PC-3 (cell line): Measurements from ENCODE around the gene ACOXL. TPM values are rescaled to one million over a fixed set of nuclear protein-coding genes. Genes with fewer than 3 reads are reported as not detected.

ENCODE experiments used
- ATAC-seq: fragments of 200-7000 bp; cut with Tn5 transposase; 2 replicates; pipeline ENCODE4 v1.9.1; 2020; ENCODE audit warnings: mild to moderate bottlenecking, moderate library complexity
- BruUV-seq: library from RNA; stranded (reverse); fragments of 400-500 nt; replicated peaks from 2 replicates; lab custom pipeline; 2021; lab: Mats Ljungman, UMichigan
- CTCF ChIA-PET: fragments of 300-600 bp; sonication (Branson Sonifier 250); formaldehyde crosslinking; loops from one replicate; lab custom pipeline; 2022; ENCODE audit warnings: antibody characterized with exemption; lab: Charles Lee
- POLR2A ChIA-PET: fragments of 300-600 bp; sonication (Branson Sonifier 250); formaldehyde crosslinking; loops from one replicate; lab custom pipeline; 2022; ENCODE audit warnings: antibody characterized with exemption; ENCODE audit not compliant: unreplicated experiment; lab: Charles Lee
- DNase-seq: peaks from one replicate; pipeline ENCODE4 v3.0.0-alpha.2; 2015
- H2AFZ ChIP-seq: fragments of 300-600 bp; sonication (generic); 2 replicates; pipeline ENCODE4 v1.6.0; 2016; ENCODE audit warnings: antibody characterized with exemption, low read length
- H3F3A ChIP-seq: fragments of 300-600 bp; sonication (generic); one replicate; pipeline ENCODE4 v1.6.0; 2017; ENCODE audit warnings: antibody characterized with exemption, low read length, control low read depth, mild to moderate bottlenecking; ENCODE audit not compliant: unreplicated experiment
- H3K27ac ChIP-seq: fragments of 300-600 bp; sonication (generic); 2 replicates; pipeline ENCODE4 v1.5.1; 2016; ENCODE audit warnings: mild to moderate bottlenecking, low read length
- H3K27me3 ChIP-seq: fragments of 300-600 bp; sonication (generic); 2 replicates; pipeline ENCODE4 v1.6.1; 2016; ENCODE audit warnings: low read length, mixed read lengths
- H3K36me3 ChIP-seq: fragments of 300-600 bp; sonication (generic); 2 replicates; pipeline ENCODE4 v1.6.1; 2016; ENCODE audit warnings: low read depth, mixed run types, low read length, mixed read lengths
- H3K4me1 ChIP-seq: fragments of 300-600 bp; sonication (generic); 2 replicates; pipeline ENCODE4 v1.5.1; 2016; ENCODE audit warnings: low read length; ENCODE audit not compliant: insufficient read depth
- H3K4me2 ChIP-seq: fragments of 300-600 bp; sonication (generic); 2 replicates; pipeline ENCODE4 v1.6.0; 2016; ENCODE audit warnings: low read length
- H3K4me3 ChIP-seq: fragments of 300-600 bp; sonication (generic); 2 replicates; pipeline ENCODE4 v1.5.1; 2016; ENCODE audit warnings: mild to moderate bottlenecking, low read length, mixed read lengths
- H3K79me2 ChIP-seq: fragments of 300-600 bp; sonication (generic); 2 replicates; pipeline ENCODE4 v1.6.1; 2017; ENCODE audit warnings: low read length, mixed read lengths
- H3K9ac ChIP-seq: fragments of 300-600 bp; sonication (generic); 2 replicates; pipeline ENCODE4 v1.6.0; 2016; ENCODE audit warnings: mild to moderate bottlenecking, low read length
- H3K9me2 ChIP-seq: fragments of 300-600 bp; sonication (generic); replicated peaks from 2 replicates; pipeline ENCODE4 v1.6.1; 2016; ENCODE audit warnings: mixed run types, low read length, mixed read lengths
- H3K9me3 ChIP-seq: fragments of 300-600 bp; sonication (generic); 2 replicates; pipeline ENCODE4 v1.6.1; 2016; ENCODE audit warnings: low read length, mixed read lengths
- H4K20me1 ChIP-seq: fragments of 300-600 bp; sonication (generic); 2 replicates; pipeline ENCODE4 v1.6.1; 2016; ENCODE audit warnings: low read length, mixed read lengths
- EZH2 ChIP-seq: fragments of 300-600 bp; sonication (generic); IDR thresholded peaks from one replicate; pipeline ENCODE4 v1.6.1; 2017; ENCODE audit warnings: antibody characterized with exemption, mild to moderate bottlenecking, low read length; ENCODE audit not compliant: unreplicated experiment
- EZH2phosphoT487 ChIP-seq: fragments of 300-600 bp; sonication (generic); IDR thresholded peaks from 2 replicates; pipeline ENCODE4 v1.6.1; 2018; ENCODE audit warnings: mild to moderate bottlenecking, antibody characterized with exemption, low read length, borderline replicate concordance
- intact Hi-C: fragments of 100-400 bp; cut with micrococcal nuclease; formaldehyde crosslinking; loops from 2 replicates; pipeline ENCODE4 v1.9.0; 2023
- total RNA-seq: library from RNA; depleted of rRNA; stranded (reverse); fragments of >200 nt; gene quantifications from 2 replicates; pipeline ENCODE4 v1.2.3, GENCODE V29; 2014
- TF ChIP-seq, protein P1 (sequence below): fragments of 300-600 bp; sonication (generic); conservative IDR thresholded peaks from 2 replicates; pipeline ENCODE4 v1.5.1; 2017; ENCODE audit warnings: antibody characterized with exemption, low read depth, mild to moderate bottlenecking, low read length

ACOXL gene
- total RNA-seq, 1 experiment from 2014 or later = 16.3 TPM

DNA sequence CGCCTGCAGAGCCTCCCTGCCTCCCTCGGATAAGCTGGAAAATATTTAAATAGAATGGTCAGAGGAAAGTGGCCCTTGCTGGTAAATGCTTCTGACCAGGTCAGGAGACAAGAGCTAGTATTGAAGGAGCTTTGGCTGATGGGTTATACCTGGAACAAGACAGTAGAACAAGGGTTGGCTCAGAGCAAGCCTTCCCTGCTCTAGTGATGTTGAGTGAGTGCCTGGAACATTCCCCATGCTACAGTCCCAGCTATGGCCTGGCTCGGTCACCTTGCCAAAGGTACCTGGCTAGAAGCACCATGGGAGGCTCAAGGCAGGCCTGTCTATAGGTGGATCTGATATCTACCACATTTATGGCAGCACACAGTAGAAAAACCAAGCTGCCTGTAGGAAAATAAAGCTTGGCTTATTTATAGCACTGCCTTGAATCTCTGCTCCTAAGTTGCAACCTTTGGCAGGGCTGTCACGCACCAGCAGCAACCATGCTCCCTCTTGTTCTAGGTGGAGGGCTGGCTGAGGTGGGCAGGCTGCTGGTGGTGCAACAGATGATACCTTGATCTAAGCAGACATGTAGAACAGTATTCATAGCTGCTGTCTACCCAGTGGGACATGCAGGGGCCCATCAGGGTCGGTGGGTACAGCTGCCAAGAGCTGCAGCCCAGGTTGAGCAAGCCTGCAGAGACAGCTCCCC, 321.6 kb downstream of the ACOXL start:
- intact Hi-C loops = no loop called here
- H2AFZ ChIP-seq = no peak overlapping the region
- CTCF ChIA-PET = no interaction called here
- TF ChIP-seq, protein P1, sequence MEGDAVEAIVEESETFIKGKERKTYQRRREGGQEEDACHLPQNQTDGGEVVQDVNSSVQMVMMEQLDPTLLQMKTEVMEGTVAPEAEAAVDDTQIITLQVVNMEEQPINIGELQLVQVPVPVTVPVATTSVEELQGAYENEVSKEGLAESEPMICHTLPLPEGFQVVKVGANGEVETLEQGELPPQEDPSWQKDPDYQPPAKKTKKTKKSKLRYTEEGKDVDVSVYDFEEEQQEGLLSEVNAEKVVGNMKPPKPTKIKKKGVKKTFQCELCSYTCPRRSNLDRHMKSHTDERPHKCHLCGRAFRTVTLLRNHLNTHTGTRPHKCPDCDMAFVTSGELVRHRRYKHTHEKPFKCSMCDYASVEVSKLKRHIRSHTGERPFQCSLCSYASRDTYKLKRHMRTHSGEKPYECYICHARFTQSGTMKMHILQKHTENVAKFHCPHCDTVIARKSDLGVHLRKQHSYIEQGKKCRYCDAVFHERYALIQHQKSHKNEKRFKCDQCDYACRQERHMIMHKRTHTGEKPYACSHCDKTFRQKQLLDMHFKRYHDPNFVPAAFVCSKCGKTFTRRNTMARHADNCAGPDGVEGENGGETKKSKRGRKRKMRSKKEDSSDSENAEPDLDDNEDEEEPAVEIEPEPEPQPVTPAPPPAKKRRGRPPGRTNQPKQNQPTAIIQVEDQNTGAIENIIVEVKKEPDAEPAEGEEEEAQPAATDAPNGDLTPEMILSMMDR = no peak
- TF ChIP-seq EZH2phosphoT487 (no peak), EZH2 (no peak)
- H3K9ac ChIP-seq = no peak overlapping the region
- DNase-seq (no peak), ATAC-seq (no peak)
- H3K9me3 ChIP-seq = no peaks in the 10 kb centered on the region
- no peaks in the 10 kb centered on the region for H4K20me1 ChIP-seq
- no peak overlapping the region for H3K4me3 ChIP-seq
- H3F3A ChIP-seq = no peaks in the 10 kb centered on the region
- no TSS peak for BruUV-seq
- no peaks in the 10 kb centered on the region for H3K9me2 ChIP-seq
- no peak overlapping the region for H3K4me2 ChIP-seq
- H3K27me3 ChIP-seq = no peaks in the 10 kb centered on the region
- no peak overlapping the region for H3K27ac ChIP-seq
- POLR2A ChIA-PET = no interaction called here
- no peaks in the 10 kb centered on the region for H3K4me1 ChIP-seq
- no peaks in the 10 kb centered on the region for H3K79me2 ChIP-seq
- no peaks in the 10 kb centered on the region for H3K36me3 ChIP-seq

DNA sequence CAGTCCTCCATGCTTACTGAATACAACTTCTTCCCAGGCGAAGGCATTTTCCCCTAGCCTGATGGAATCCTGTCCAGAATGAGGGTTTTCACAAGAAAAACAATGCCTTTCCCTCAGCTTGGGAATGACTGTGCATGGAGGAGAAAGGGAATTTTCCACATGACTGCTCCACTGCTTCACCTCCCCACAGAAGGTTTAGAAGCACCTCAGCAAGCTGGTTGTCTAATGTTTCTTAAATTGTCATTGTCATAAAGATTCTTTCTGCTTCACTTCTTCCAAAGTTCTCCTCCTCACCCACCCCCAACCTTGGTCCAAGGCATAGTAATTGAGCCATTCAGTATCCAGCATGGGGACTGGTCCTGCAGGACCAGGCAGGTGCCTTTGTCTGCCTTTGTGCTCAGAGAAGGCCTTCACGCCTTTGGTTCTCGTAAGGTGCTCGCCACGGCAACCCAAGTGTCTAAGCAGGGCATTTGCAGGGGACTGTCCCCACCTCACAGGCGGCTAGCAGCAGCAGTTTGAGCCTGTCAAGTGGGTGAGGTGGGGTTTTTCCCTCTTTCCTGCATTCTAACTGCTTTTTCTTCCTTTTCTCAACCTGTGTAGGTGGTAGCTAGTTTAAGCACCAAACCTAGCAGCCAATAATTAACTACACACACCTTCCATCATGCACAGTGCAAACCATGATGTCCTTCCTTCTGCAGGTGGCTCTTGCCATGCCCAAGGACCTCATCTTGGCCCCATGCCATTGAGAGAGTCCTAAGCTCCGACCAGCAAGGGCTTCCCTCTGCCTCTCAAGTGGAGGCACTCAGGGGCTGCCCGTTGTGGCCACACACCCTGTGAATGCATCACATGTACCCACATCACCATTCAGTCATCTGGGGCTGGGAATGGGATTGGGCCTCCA, 322.7 kb downstream of the ACOXL start:
- DNase-seq (no peak), ATAC-seq (no peak)
- intact Hi-C loops = no loop called here
- H4K20me1 ChIP-seq = no peaks in the 10 kb centered on the region
- CTCF ChIA-PET = no interaction called here
- H3K4me1 ChIP-seq = no peaks in the 10 kb centered on the region
- no peak overlapping the region for H3K4me3 ChIP-seq
- H3K79me2 ChIP-seq = no peaks in the 10 kb centered on the region
- H3K27me3 ChIP-seq = no peaks in the 10 kb centered on the region
- POLR2A ChIA-PET = no interaction called here
- BruUV-seq = no TSS peak
- no peaks in the 10 kb centered on the region for H3K9me2 ChIP-seq
- no peak overlapping the region for H2AFZ ChIP-seq
- no peaks in the 10 kb centered on the region for H3K36me3 ChIP-seq
- TF ChIP-seq, protein P1 = no peak
- TF ChIP-seq EZH2phosphoT487 = no peak
- TF ChIP-seq EZH2 = no peak
- no peaks in the 10 kb centered on the region for H3K9me3 ChIP-seq
- H3K27ac ChIP-seq = no peak overlapping the region
- H3K9ac ChIP-seq = no peak overlapping the region
- no peak overlapping the region for H3K4me2 ChIP-seq
- H3F3A ChIP-seq = no peaks in the 10 kb centered on the region
